Measurements from ENCODE around the gene SELENOP.

The SELENOP gene

GRCh38 chr5:42806004-42806700 lies 5.5 kb downstream of the SELENOP start:
- Histone ChIP-seq H3K36me3 (ENCODE audit: low read length) (no peaks in the 10 kb centered on the region), H3F3A (ENCODE audit: insufficient read depth) (no peaks in the 10 kb centered on the region), H3K9me3 (ENCODE audit: insufficient read depth, low read length) (no peaks in the 10 kb centered on the region), H3K79me2 (ENCODE audit: insufficient read depth, low read length) (no peaks in the 10 kb centered on the region), H3K4me2 (ENCODE audit: low read depth, low read length, poor library complexity, severe bottlenecking) (no peak overlapping the region), H2AFZ (ENCODE audit: low read depth, low read length, severe bottlenecking) (no peak overlapping the region), H3K4me3 (ENCODE audit: insufficient read depth, low read length, poor library complexity, severe bottlenecking) (no peak overlapping the region), H3K27me3 (ENCODE audit: low read length) (no peaks in the 10 kb centered on the region), H3K27ac (ENCODE audit: low read depth, low read length) (no peak overlapping the region), H3K9me2 (replicated peaks; ENCODE audit: insufficient read depth, low read length) (no peaks in the 10 kb centered on the region), H3K9ac (ENCODE audit: low read length) (no peak overlapping the region), H4K20me1 (ENCODE audit: low read depth, low read length) (no peaks in the 10 kb centered on the region)
- no peak for TF ChIP-seq EZH2phosphoT487 (conservative IDR thresholded peaks at IDR 0.05; ENCODE audit: low read length)
- TF ChIP-seq CTCF (IDR thresholded peaks at IDR 0.05; ENCODE audit: insufficient read depth, low read length, poor library complexity, severe bottlenecking), result no peak

DNA sequence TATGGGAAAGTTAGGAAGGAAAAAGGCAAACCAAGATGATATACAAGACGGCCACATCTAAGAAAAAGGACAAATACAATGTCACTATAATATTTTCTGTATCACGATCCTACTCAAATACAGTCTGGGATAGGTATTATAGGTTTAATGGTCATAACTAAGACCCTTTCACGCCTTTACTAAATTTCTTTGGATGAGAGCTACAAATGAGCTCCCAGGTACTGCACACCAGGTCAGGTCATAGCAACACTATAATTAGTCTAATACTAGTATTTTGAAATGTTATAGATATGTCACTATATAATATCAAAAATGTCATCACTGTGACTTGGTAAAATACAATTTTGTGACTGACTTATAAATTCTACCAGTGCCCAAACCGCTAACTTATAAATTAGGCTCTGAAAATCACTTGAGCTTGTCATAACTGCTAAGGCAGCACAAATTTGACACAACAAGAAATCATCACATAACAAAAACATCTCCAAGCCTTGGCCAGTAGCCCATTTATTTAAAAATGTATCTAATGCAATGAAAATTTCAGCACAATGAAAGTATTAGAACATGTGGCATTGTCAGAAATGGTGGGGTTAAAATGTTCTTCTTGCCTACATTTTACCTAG lies 6.9 kb downstream of the SELENOP start:
- Histone ChIP-seq H3K9ac (ENCODE audit: low read length) (no peak overlapping the region), H3K9me2 (replicated peaks; ENCODE audit: insufficient read depth, low read length) (no peaks in the 10 kb centered on the region), H3K9me3 (ENCODE audit: insufficient read depth, low read length) (no peaks in the 10 kb centered on the region), H3K27ac (ENCODE audit: low read depth, low read length) (no peak overlapping the region), H3K79me2 (ENCODE audit: insufficient read depth, low read length) (no peaks in the 10 kb centered on the region), H2AFZ (ENCODE audit: low read depth, low read length, severe bottlenecking) (no peak overlapping the region), H3K4me2 (ENCODE audit: low read depth, low read length, poor library complexity, severe bottlenecking) (no peak overlapping the region), H3K27me3 (ENCODE audit: low read length) (no peaks in the 10 kb centered on the region), H3F3A (ENCODE audit: insufficient read depth) (no peaks in the 10 kb centered on the region), H3K36me3 (ENCODE audit: low read length) (no peaks in the 10 kb centered on the region), H4K20me1 (ENCODE audit: low read depth, low read length) (no peaks in the 10 kb centered on the region), H3K4me3 (ENCODE audit: insufficient read depth, low read length, poor library complexity, severe bottlenecking) (no peak overlapping the region)
- TF ChIP-seq EZH2phosphoT487 (conservative IDR thresholded peaks at IDR 0.05; ENCODE audit: low read length), result no peak
- no peak for TF ChIP-seq CTCF (IDR thresholded peaks at IDR 0.05; ENCODE audit: insufficient read depth, low read length, poor library complexity, severe bottlenecking)

GRCh38 chr5:42801516-42802166 lies 10.1 kb downstream of the SELENOP start:
- no peaks in the 10 kb centered on the region for H3K36me3 ChIP-seq (ENCODE audit: low read length)

More at GRCh38 chr5:42801516-42802166, 10.1 kb downstream of the SELENOP start:
- Histone ChIP-seq H3F3A (ENCODE audit: insufficient read depth) (no peaks in the 10 kb centered on the region), H3K27me3 (ENCODE audit: low read length) (no peaks in the 10 kb centered on the region), H3K27ac (ENCODE audit: low read depth, low read length) (no peak overlapping the region), H2AFZ (ENCODE audit: low read depth, low read length, severe bottlenecking) (no peak overlapping the region), H3K4me2 (ENCODE audit: low read depth, low read length, poor library complexity, severe bottlenecking) (no peak overlapping the region), H3K9ac (ENCODE audit: low read length) (no peak overlapping the region), H3K79me2 (ENCODE audit: insufficient read depth, low read length) (no peaks in the 10 kb centered on the region), H3K9me2 (replicated peaks; ENCODE audit: insufficient read depth, low read length) (no peaks in the 10 kb centered on the region), H3K9me3 (ENCODE audit: insufficient read depth, low read length) (no peaks in the 10 kb centered on the region), H3K4me3 (ENCODE audit: insufficient read depth, low read length, poor library complexity, severe bottlenecking) (no peak overlapping the region), H4K20me1 (ENCODE audit: low read depth, low read length) (no peaks in the 10 kb centered on the region)
- no peak for TF ChIP-seq EZH2phosphoT487 (conservative IDR thresholded peaks at IDR 0.05; ENCODE audit: low read length)
- TF ChIP-seq CTCF (IDR thresholded peaks at IDR 0.05; ENCODE audit: insufficient read depth, low read length, poor library complexity, severe bottlenecking), result no peak

All from SU-DHL-6 (cell line).